Gastrocnemius medialis (tissue), 4 donors: ENCODE results near the gene SMYD3. TPM values are rescaled to one million over a fixed set of nuclear protein-coding genes. Genes with fewer than 3 reads are reported as not detected.

Experiments used
- ATAC-seq, 2 donors: fragments of 150-250 bp; one replicate each; pipeline ENCODE4 v1.9.1; 2016
- DNase-seq, 2 donors: peaks; one replicate each; pipeline ENCODE4 v3.0.0-alpha.2; 2019
- H3K27ac ChIP-seq, 4 donors: fragments of 200-600 bp; sonication (generic); 1 replicate in 1 of 4; 2 replicates in 3 of 4; pipeline ENCODE4 v1.5.1; 2016 to 2018; ENCODE audit warnings: mild to moderate bottlenecking in 2 of 4, moderate library complexity in 1 of 4
- H3K27me3 ChIP-seq, 3 donors: fragments of 200-600 bp; sonication (generic) in 2 of 3; 1 replicate in 1 of 3; 2 replicates in 2 of 3; pipeline versions ENCODE4 v1.5.1 to v1.6.0; 2016 to 2019; ENCODE audit warnings: mild to moderate bottlenecking in 1 of 3, moderate library complexity in 1 of 3
- H3K36me3 ChIP-seq, 2 donors: fragments of 200-600 bp; sonication (generic) in 1 of 2; one replicate each; pipeline ENCODE4 v1.5.1; 2017 to 2018
- H3K4me1 ChIP-seq, 2 donors: fragments of 200-600 bp; sonication (generic) in 1 of 2; one replicate each; pipeline ENCODE4 v1.5.1; 2016 to 2017; ENCODE audit warnings: mild to moderate bottlenecking in 2 of 2
- H3K4me3 ChIP-seq, 4 donors: fragments of 200-600 bp; sonication (generic) in 3 of 4; 1 replicate in 1 of 4; 2 replicates in 3 of 4; pipeline ENCODE4 v1.5.1; 2016 to 2019; ENCODE audit warnings: mild to moderate bottlenecking in 2 of 4
- H3K9me3 ChIP-seq, 3 donors: fragments of 200-600 bp; sonication (generic) in 2 of 3; 1 replicate in 1 of 3; 2 replicates in 2 of 3; pipeline ENCODE4 v1.5.1; 2016 to 2019
- CTCF ChIP-seq, 5 experiments: fragments of 450-650 bp in 3 of 5; fragments of 200-600 bp in 2 of 5; sonication (generic) in 2 of 5; IDR thresholded peaks in 4 of 5; conservative IDR thresholded peaks in 1 of 5; 1 replicate in 4 of 5; 2 replicates in 1 of 5; pipeline ENCODE4 v1.5.1; 2016 to 2019; ENCODE audit warnings: antibody characterized with exemption in 5 of 5, mild to moderate bottlenecking in 3 of 5, moderate library complexity in 3 of 5
- POLR2A ChIP-seq, 2 donors: fragments of 450-650 bp; IDR thresholded peaks; one replicate each; pipeline ENCODE4 v1.6.1; 2017; ENCODE audit warnings: antibody characterized with exemption in 2 of 2, mild to moderate bottlenecking in 2 of 2, moderate library complexity in 2 of 2
- in situ Hi-C, 4 donors: fragments of 200-750 bp; cut with MboI; loops; one replicate each; pipeline versions ENCODE4 v1.15.0 to v1.8.0; 2017; ENCODE audit warnings: low sequenced_read_pairs in 4 of 4
- intact Hi-C: fragments of 100-400 bp; cut with DNase I; formaldehyde crosslinking; loops from one replicate; pipeline ENCODE4 v1.15.1; 2023; ENCODE audit warnings: low total_unique reads
- total RNA-seq, 4 donors: library from RNA; depleted of rRNA; stranded (reverse); fragments of >200 nt; gene quantifications; one replicate each; pipeline versions ENCODE4 v1.1.0 to v1.2.3, GENCODE V29; 2016

Gene SMYD3
- total RNA-seq, 4 donors from 2014 or later = 4.4 to 10.3 (median 6.3) TPM

GRCh38 chr1:246477634-246478033 lies 29.4 kb downstream of the SMYD3 start:
- H3K4me1 ChIP-seq = peaks cover 0 to 3% of the 10 kb centered on the region in 2 donors
- intact Hi-C loops = no loop called here
- no peaks in the 10 kb centered on the region for H3K36me3 ChIP-seq
- H3K27me3 ChIP-seq = no peaks in the 10 kb centered on the region
- no peak overlapping the region for H3K27ac ChIP-seq
- H3K4me3 ChIP-seq = no peak overlapping the region
- no peak for ATAC-seq
- H3K9me3 ChIP-seq = no peaks in the 10 kb centered on the region
- no peak for TF ChIP-seq POLR2A (IDR thresholded peaks at IDR 0.05)
- TF ChIP-seq CTCF (IDR thresholded peaks at IDR 0.05 in 4 of 5, conservative IDR thresholded peaks at IDR 0.05 in 1 of 5) = no peak
- in situ Hi-C loops = loop anchor here (25.0 kb wide), 2 partner anchors 465 to 1315 kb away; partner anchors contain the start of gene KIF26B (in 3 of the 4)
- no peak for DNase-seq

- DNase-seq (no peak), ATAC-seq (no peak)
- no peaks in the 10 kb centered on the region for H3K36me3 ChIP-seq
- intact Hi-C loops = no loop called here
- TF ChIP-seq CTCF (IDR thresholded peaks at IDR 0.05 in 4 of 5, conservative IDR thresholded peaks at IDR 0.05 in 1 of 5) = no peak
- TF ChIP-seq POLR2A (IDR thresholded peaks at IDR 0.05) = no peak
- peaks cover 0 to 3% of the 10 kb centered on the region in 2 donors for H3K4me1 ChIP-seq
- H3K9me3 ChIP-seq = no peaks in the 10 kb centered on the region
- H3K27me3 ChIP-seq = no peaks in the 10 kb centered on the region
- in situ Hi-C loops = loop anchor here (25.0 kb wide), 2 partner anchors 464 to 1314 kb away; partner anchors contain the start of gene KIF26B (in 3 of the 4)
- H3K4me3 ChIP-seq = no peak overlapping the region
- H3K27ac ChIP-seq = no peak overlapping the region
Observed at GRCh38 chr1:246476771-246477170, 30.3 kb downstream of the SMYD3 start.

- Histone ChIP-seq H3K27me3 (no peaks in the 10 kb centered on the region), H3K27ac (no peak overlapping the region), H3K9me3 (no peaks in the 10 kb centered on the region), H3K36me3 (no peaks in the 10 kb centered on the region), H3K4me3 (no peak overlapping the region), H3K4me1 (peaks cover 3 to 5% of the 10 kb centered on the region in 2 donors)
- DNase-seq (no peak), ATAC-seq (no peak)
- intact Hi-C loops = no loop called here
- no peak for TF ChIP-seq POLR2A (IDR thresholded peaks at IDR 0.05)
- no peak for TF ChIP-seq CTCF (IDR thresholded peaks at IDR 0.05 in 4 of 5, conservative IDR thresholded peaks at IDR 0.05 in 1 of 5)
- in situ Hi-C loops = no loop called here
Observed at GRCh38 chr1:246471688-246472087, 35.4 kb downstream of the SMYD3 start.

- intact Hi-C loops = no loop called here
- no peak for ATAC-seq
- Histone ChIP-seq H3K9me3 (no peaks in the 10 kb centered on the region), H3K4me3 (no peak overlapping the region), H3K4me1 (peaks cover 0 to 5% of the 10 kb centered on the region in 2 donors), H3K27me3 (no peaks in the 10 kb centered on the region), H3K27ac (no peak overlapping the region), H3K36me3 (no peaks in the 10 kb centered on the region)
- TF ChIP-seq POLR2A (IDR thresholded peaks at IDR 0.05) = no peak
- TF ChIP-seq CTCF (IDR thresholded peaks at IDR 0.05 in 4 of 5, conservative IDR thresholded peaks at IDR 0.05 in 1 of 5) = no peak
- in situ Hi-C loops = no loop called here
- no peak for DNase-seq
Observed at GRCh38 chr1:246470585-246470984, 36.5 kb downstream of the SMYD3 start.

GRCh38 chr1:246462986-246463385 lies 44.1 kb downstream of the SMYD3 start:
- no peak for ATAC-seq
- in situ Hi-C loops = no loop called here
- H3K36me3 ChIP-seq = no peaks in the 10 kb centered on the region

More at GRCh38 chr1:246462986-246463385, 44.1 kb downstream of the SMYD3 start:
- Histone ChIP-seq H3K27me3 (no peaks in the 10 kb centered on the region), H3K27ac (no peak overlapping the region), H3K4me1 (no peaks in the 10 kb centered on the region), H3K4me3 (no peak overlapping the region), H3K9me3 (no peaks in the 10 kb centered on the region)
- no peak for DNase-seq
- intact Hi-C loops = no loop called here
- TF ChIP-seq POLR2A (IDR thresholded peaks at IDR 0.05) (no peak), CTCF (IDR thresholded peaks at IDR 0.05 in 4 of 5, conservative IDR thresholded peaks at IDR 0.05 in 1 of 5) (no peak)
